OCI-LY3 (cell line): ENCODE results near the gene GDPGP1.

Experiments
- CTCF ChIP-seq: fragments of 200-600, 300-600 bp; sonication (generic); IDR thresholded peaks from 2 replicates; pipeline ENCODE4 v1.5.1; 2014; ENCODE audit warnings: antibody characterized with exemption, low read length, low read depth
- EZH2phosphoT487 ChIP-seq: fragments of 200-600 bp; shearing (Covaris generic); IDR thresholded peaks from 2 replicates; pipeline ENCODE4 v1.6.1; 2018; ENCODE audit warnings: antibody characterized with exemption, mixed run types, low read depth

GRCh38 chr15:90213122-90213817 lies 20.7 kb upstream of the GDPGP1 start:
- TF ChIP-seq CTCF (no peak), EZH2phosphoT487 (no peak)
